ENCODE data around the gene PLRG1. TPM values are rescaled to one million over a fixed set of nuclear protein-coding genes. Genes with fewer than 3 reads are reported as not detected.

The PLRG1 gene
- total RNA-seq, 4 donors from 2014 or later: 22.5 to 48.2 (median 42.9) TPM

GRCh38 chr4:154551872-154552686, 1.9 kb upstream of the PLRG1 start:
- 11 to 14% methylated on average over 6 of the region's 6 CpGs for WGBS, 2 donors (ENCODE audit: low coverage in 1 of 2)
- peaks cover 0 to 5% (median 2%) of the 10 kb centered on the region in 4 donors for H3K36me3 ChIP-seq
- intact Hi-C loops (cut with DNase I; ENCODE audit: low total_unique reads): no loop called here

GRCh38 chr4:154545689-154546088, 4.5 kb downstream of the PLRG1 start:
- Histone ChIP-seq H3K9me3 (no peaks in the 10 kb centered on the region), H3K27me3 (no peaks in the 10 kb centered on the region), H3K36me3 (peaks cover 0 to 68% (median 33%) of the 10 kb centered on the region in 4 donors), H3K27ac (no peak overlapping the region), H3K4me3 (no peak overlapping the region), H3K4me1 (peaks cover 10 to 20% (median 15%) of the 10 kb centered on the region in 4 donors)
- 92 to 100% methylated on average over 4 of the region's 4 CpGs for WGBS, 2 donors (ENCODE audit: low coverage in 1 of 2)
- in situ Hi-C loops (cut with MboI; ENCODE audit: low pct_ligation_motif_present in 1 of 4, low pct_unique_long_range_greater_than_20kb in 1 of 4, low sequenced_read_pairs in 3 of 4): no loop called here
- intact Hi-C loops (cut with DNase I; ENCODE audit: low total_unique reads): no loop called here
- DNase-seq: no peak
- TF ChIP-seq POLR2A (IDR thresholded peaks at IDR 0.05) (no peak), EP300 (IDR thresholded peaks at IDR 0.05; ENCODE audit: low read depth) (no peak), CTCF (IDR thresholded peaks at IDR 0.05) (no peak), POLR2AphosphoS5 (IDR thresholded peaks at IDR 0.05) (no peak)

More at GRCh38 chr4:154551872-154552686, 1.9 kb upstream of the PLRG1 start:
- Histone ChIP-seq H3K4me1 (peaks cover 11 to 32% (median 17%) of the 10 kb centered on the region in 4 donors), H3K27ac (peak overlapping the region in 3 of 4 donors; percentile 24 to 79 (median 38)), H3K27me3 (no peaks in the 10 kb centered on the region), H3K4me3 (no peak overlapping the region), H3K9me3 (no peaks in the 10 kb centered on the region)
- in situ Hi-C loops (cut with MboI; ENCODE audit: low pct_ligation_motif_present in 1 of 4, low pct_unique_long_range_greater_than_20kb in 1 of 4, low sequenced_read_pairs in 3 of 4): loop anchor here in 3 of 4 donors (5.0 to 25.0 kb wide), 3 partner anchors 63 to 810 kb away; partner anchors contain the start of gene FGG (in 1 of the 3)
- no peak for TF ChIP-seq EP300 (IDR thresholded peaks at IDR 0.05; ENCODE audit: low read depth)
- no peak for TF ChIP-seq POLR2A (IDR thresholded peaks at IDR 0.05)
- TF ChIP-seq POLR2AphosphoS5 (IDR thresholded peaks at IDR 0.05): no peak
- peak; percentile 75 to 80 (median 80) for TF ChIP-seq CTCF (IDR thresholded peaks at IDR 0.05)
- peak; percentile 78 for DNase-seq

- H3K4me1 ChIP-seq: no peaks in the 10 kb centered on the region
- in situ Hi-C loops (cut with MboI; ENCODE audit: low pct_ligation_motif_present in 1 of 4, low pct_unique_long_range_greater_than_20kb in 1 of 4, low sequenced_read_pairs in 3 of 4) (no loop called here), intact Hi-C loops (cut with DNase I; ENCODE audit: low total_unique reads) (no loop called here)
- no peaks in the 10 kb centered on the region for H3K27me3 ChIP-seq
- TF ChIP-seq CTCF (IDR thresholded peaks at IDR 0.05) (no peak), POLR2AphosphoS5 (IDR thresholded peaks at IDR 0.05) (no peak), EP300 (IDR thresholded peaks at IDR 0.05; ENCODE audit: low read depth) (no peak), POLR2A (IDR thresholded peaks at IDR 0.05) (no peak)
- H3K9me3 ChIP-seq: no peaks in the 10 kb centered on the region
- no peak overlapping the region for H3K4me3 ChIP-seq
- DNase-seq: no peak
- 79 to 80% methylated on average over 4 of the region's 4 CpGs for WGBS, 2 donors (ENCODE audit: low coverage in 1 of 2)
- H3K27ac ChIP-seq: no peak overlapping the region
- H3K36me3 ChIP-seq: peaks cover 0 to 95% (median 47%) of the 10 kb centered on the region in 4 donors
Observed at GRCh38 chr4:154542271-154542879, 7.8 kb downstream of the PLRG1 start.

- Histone ChIP-seq H3K27me3 (no peaks in the 10 kb centered on the region), H3K9me3 (no peaks in the 10 kb centered on the region), H3K4me1 (peaks cover 0 to 5% (median 0%) of the 10 kb centered on the region in 4 donors), H3K27ac (no peak overlapping the region), H3K36me3 (peaks cover 0 to 33% (median 12%) of the 10 kb centered on the region in 4 donors), H3K4me3 (no peak overlapping the region)
- TF ChIP-seq POLR2A (IDR thresholded peaks at IDR 0.05): no peak
- no peak for TF ChIP-seq EP300 (IDR thresholded peaks at IDR 0.05; ENCODE audit: low read depth)
- no peak for TF ChIP-seq POLR2AphosphoS5 (IDR thresholded peaks at IDR 0.05)
- no peak for TF ChIP-seq CTCF (IDR thresholded peaks at IDR 0.05)
- in situ Hi-C loops (cut with MboI; ENCODE audit: low pct_ligation_motif_present in 1 of 4, low pct_unique_long_range_greater_than_20kb in 1 of 4, low sequenced_read_pairs in 3 of 4) (no loop called here), intact Hi-C loops (cut with DNase I; ENCODE audit: low total_unique reads) (no loop called here)
- DNase-seq: no peak
- WGBS, 2 donors (ENCODE audit: low coverage in 1 of 2): 60 to 91% methylated on average over 1 of the region's 1 CpG
Observed at GRCh38 chr4:154534296-154534695, 15.9 kb downstream of the PLRG1 start.

Data from transverse colon (tissue), 4 donors.